ENCODE results near the gene DGKG. TPM values are rescaled to one million over a fixed set of nuclear protein-coding genes. Genes with fewer than 3 reads are reported as not detected.
A peak's percentile ranks its signal among the peaks of the same experiment; 100 is the strongest.

Gene DGKG
- total RNA-seq, 1 donor, result 2.5 TPM

DNA sequence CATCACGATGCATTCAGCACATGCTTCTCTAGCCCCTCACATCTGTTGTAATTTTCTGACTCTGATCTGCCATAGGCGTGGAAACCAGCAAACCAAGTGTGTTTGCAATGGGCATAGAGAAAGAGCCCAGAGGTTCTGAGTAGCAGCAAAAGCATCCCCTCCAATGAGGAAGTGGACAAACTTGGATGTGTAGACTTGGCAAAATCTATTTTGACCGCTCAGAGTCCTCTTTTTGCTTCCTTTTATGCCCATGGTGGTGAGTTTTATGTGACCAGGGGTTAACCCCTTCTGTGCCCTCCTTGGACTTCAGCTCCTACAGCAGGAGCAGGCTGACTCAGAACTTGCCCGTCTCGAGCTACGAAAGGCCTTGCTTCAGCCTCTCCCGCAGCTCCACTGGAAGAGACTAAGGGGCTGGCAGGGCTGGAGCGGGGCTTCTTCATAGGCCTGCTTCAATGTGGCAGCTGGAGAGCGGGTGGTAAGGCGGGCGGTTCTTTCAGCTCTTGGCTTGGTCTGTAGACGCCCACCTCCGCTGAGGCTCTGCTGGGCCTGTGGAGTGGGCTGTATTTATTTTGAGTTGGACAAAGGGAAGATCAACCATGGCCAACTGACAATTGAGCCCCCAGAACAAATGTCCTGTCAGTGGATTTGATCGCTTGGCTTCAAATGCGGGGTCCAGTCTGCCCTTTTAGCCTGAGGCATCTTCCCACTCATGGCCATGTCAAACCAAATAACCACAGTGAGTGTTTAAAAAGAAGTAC lies 246.6 kb downstream of the DGKG start:
- peaks cover 52% of the 10 kb centered on the region for H3K27me3 ChIP-seq (ENCODE audit: insufficient read depth, low read length)

GRCh38 chr3:186110975-186111974 lies 250.8 kb downstream of the DGKG start:
- peaks cover 35% of the 10 kb centered on the region for H3K4me1 ChIP-seq (ENCODE audit: insufficient read depth, low read length)
- peaks cover 72% of the 10 kb centered on the region for H3K27me3 ChIP-seq (ENCODE audit: insufficient read depth, low read length)
- H3K4me3 ChIP-seq (ENCODE audit: low read length), result no peak overlapping the region
- no peaks in the 10 kb centered on the region for H3K9me3 ChIP-seq (ENCODE audit: low read depth, low read length)

More for the DNA sequence above, 246.6 kb downstream of the DGKG start:
- Histone ChIP-seq H3K4me3 (ENCODE audit: low read length) (no peak overlapping the region), H3K4me1 (ENCODE audit: insufficient read depth, low read length) (peaks cover 7% of the 10 kb centered on the region), H3K9me3 (ENCODE audit: low read depth, low read length) (no peaks in the 10 kb centered on the region)

GRCh38 chr3:186109897-186110803 lies 251.9 kb downstream of the DGKG start:
- no peaks in the 10 kb centered on the region for H3K9me3 ChIP-seq (ENCODE audit: low read depth, low read length)
- H3K4me3 ChIP-seq (ENCODE audit: low read length), result no peak overlapping the region
- H3K4me1 ChIP-seq (ENCODE audit: insufficient read depth, low read length), result peaks cover 35% of the 10 kb centered on the region
- peaks cover 81% of the 10 kb centered on the region for H3K27me3 ChIP-seq (ENCODE audit: insufficient read depth, low read length)

GRCh38 chr3:186108941-186109865 lies 252.8 kb downstream of the DGKG start, which contains the start of gene ETV5:
Gene ETV5 (minus strand): TSS chr3:186109089. CDS start chr3:186105868, 3,221 bp downstream.
- H3K4me3 ChIP-seq (ENCODE audit: low read length), result peak within 1 kb of the TSS; percentile 29

GRCh38 chr3:186108106-186108940 lies 253.7 kb downstream of the DGKG start:
- H3K4me3 ChIP-seq (ENCODE audit: low read length), result peak overlapping the region; percentile 29
- H3K27me3 ChIP-seq (ENCODE audit: insufficient read depth, low read length), result peaks cover 76% of the 10 kb centered on the region
- no peaks in the 10 kb centered on the region for H3K9me3 ChIP-seq (ENCODE audit: low read depth, low read length)
- peaks cover 35% of the 10 kb centered on the region for H3K4me1 ChIP-seq (ENCODE audit: insufficient read depth, low read length)

More at GRCh38 chr3:186108941-186109865, 252.8 kb downstream of the DGKG start, which contains the start of gene ETV5:
- Histone ChIP-seq H3K4me1 (ENCODE audit: insufficient read depth, low read length) (peaks cover 35% of the 10 kb centered on the region), H3K9me3 (ENCODE audit: low read depth, low read length) (no peaks in the 10 kb centered on the region), H3K27me3 (ENCODE audit: insufficient read depth, low read length) (peaks cover 80% of the 10 kb centered on the region)

GRCh38 chr3:186107215-186108105 lies 254.6 kb downstream of the DGKG start:
- H3K9me3 ChIP-seq (ENCODE audit: low read depth, low read length), result no peaks in the 10 kb centered on the region
- H3K4me1 ChIP-seq (ENCODE audit: insufficient read depth, low read length), result peaks cover 35% of the 10 kb centered on the region
- H3K27me3 ChIP-seq (ENCODE audit: insufficient read depth, low read length), result peaks cover 68% of the 10 kb centered on the region
- H3K4me3 ChIP-seq (ENCODE audit: low read length), result peak overlapping the region; percentile 29

- no peak overlapping the region for H3K4me3 ChIP-seq (ENCODE audit: low read length)
- H3K27me3 ChIP-seq (ENCODE audit: insufficient read depth, low read length), result peaks cover 53% of the 10 kb centered on the region
- no peaks in the 10 kb centered on the region for H3K9me3 ChIP-seq (ENCODE audit: low read depth, low read length)
- peaks cover 29% of the 10 kb centered on the region for H3K4me1 ChIP-seq (ENCODE audit: insufficient read depth, low read length)
These were observed 256.5 kb downstream of the DGKG start for GRCh38 chr3:186105543-186105942.

DNA sequence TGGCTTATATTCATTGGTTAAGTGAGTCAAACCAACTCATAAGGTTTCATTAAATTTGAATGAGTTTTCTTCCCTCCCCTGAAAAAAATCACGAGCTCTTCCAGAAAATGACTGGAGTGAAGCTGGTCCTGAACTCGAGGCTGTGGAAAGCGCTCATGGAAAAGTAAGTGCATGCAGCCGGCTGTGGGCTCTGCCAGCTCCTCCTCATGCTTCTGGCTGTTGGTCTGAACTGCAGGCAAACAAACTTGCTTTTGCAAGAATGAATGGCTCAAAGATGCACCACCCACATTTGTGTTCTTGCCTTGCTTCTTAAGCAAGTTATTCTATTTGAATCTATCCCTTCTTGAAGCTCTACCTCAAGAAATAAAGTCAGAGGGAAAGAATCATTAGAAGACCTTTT lies 259.3 kb downstream of the DGKG start:
- Histone ChIP-seq H3K27me3 (ENCODE audit: insufficient read depth, low read length) (peaks cover 57% of the 10 kb centered on the region), H3K4me1 (ENCODE audit: insufficient read depth, low read length) (peaks cover 14% of the 10 kb centered on the region), H3K4me3 (ENCODE audit: low read length) (no peak overlapping the region), H3K9me3 (ENCODE audit: low read depth, low read length) (no peaks in the 10 kb centered on the region)

DNA sequence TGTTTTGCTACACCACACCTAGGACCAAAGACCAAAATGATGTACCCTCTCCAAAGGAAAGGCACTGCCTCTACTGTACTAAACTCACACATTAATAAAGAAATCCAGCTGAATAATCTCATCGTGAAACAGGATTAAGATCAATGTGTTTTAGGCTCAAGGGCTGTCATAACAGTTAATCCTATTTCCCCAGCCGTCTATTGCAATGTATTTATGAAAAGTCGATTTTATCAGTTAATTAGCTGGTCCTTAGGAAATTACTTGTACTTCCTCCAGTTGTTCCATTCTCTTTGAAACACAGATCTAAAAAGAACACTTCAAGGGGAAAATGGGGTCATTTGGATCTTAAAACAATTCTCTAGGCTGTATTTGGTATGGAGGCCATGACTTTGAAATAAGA lies 261.6 kb downstream of the DGKG start:
- H3K4me3 ChIP-seq (ENCODE audit: low read length), result no peak overlapping the region
- H3K27me3 ChIP-seq (ENCODE audit: insufficient read depth, low read length), result peaks cover 45% of the 10 kb centered on the region
- H3K9me3 ChIP-seq (ENCODE audit: low read depth, low read length), result no peaks in the 10 kb centered on the region
- peaks cover 29% of the 10 kb centered on the region for H3K4me1 ChIP-seq (ENCODE audit: insufficient read depth, low read length)

DNA sequence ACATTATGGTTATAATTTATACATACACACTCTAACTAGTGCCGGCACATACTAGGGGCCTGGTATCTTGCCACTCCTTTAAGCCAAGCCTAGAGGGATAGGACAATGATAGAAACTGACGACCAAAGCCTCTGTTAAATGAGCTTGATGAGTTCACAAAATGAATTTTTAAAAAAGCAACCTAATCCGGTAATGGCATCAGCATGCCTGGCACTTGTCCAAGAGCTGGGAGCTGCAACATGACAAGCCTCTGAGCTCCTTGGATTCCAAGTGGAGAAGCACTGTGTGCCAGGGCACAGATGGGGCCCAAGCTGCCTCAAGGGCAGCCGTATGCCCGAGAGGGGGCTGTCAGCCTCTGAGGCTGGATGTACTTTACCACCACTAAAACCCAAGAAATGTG lies 262.9 kb downstream of the DGKG start:
- Histone ChIP-seq H3K4me1 (ENCODE audit: insufficient read depth, low read length) (peaks cover 41% of the 10 kb centered on the region), H3K27me3 (ENCODE audit: insufficient read depth, low read length) (peaks cover 43% of the 10 kb centered on the region), H3K9me3 (ENCODE audit: low read depth, low read length) (no peaks in the 10 kb centered on the region), H3K4me3 (ENCODE audit: low read length) (no peak overlapping the region)

GRCh38 chr3:186098740-186099139 lies 263.3 kb downstream of the DGKG start:
- Histone ChIP-seq H3K27me3 (ENCODE audit: insufficient read depth, low read length) (peaks cover 38% of the 10 kb centered on the region), H3K4me1 (ENCODE audit: insufficient read depth, low read length) (peaks cover 45% of the 10 kb centered on the region)

More at GRCh38 chr3:186098740-186099139, 263.3 kb downstream of the DGKG start:
- no peak overlapping the region for H3K4me3 ChIP-seq (ENCODE audit: low read length)
- H3K9me3 ChIP-seq (ENCODE audit: low read depth, low read length), result no peaks in the 10 kb centered on the region
